B cell (primary cell): ENCODE measurements around the gene PAK6. TPM values are rescaled to one million over a fixed set of nuclear protein-coding genes. Genes with fewer than 3 reads are reported as not detected.

ENCODE experiments used
- ATAC-seq: fragments of 200-7000 bp; cut with Tn5 transposase; one replicate; pipeline ENCODE4 v1.10.0; 2021; ENCODE audit warnings: low read depth, mild to moderate bottlenecking, moderate number of reproducible peaks, moderate library complexity
- CTCF ChIA-PET: fragments of 350-600 bp; sonication (Branson Sonifier 250); formaldehyde crosslinking; loops from one replicate; lab custom pipeline; 2021; ENCODE audit warnings: antibody characterized with exemption, inconsistent platforms; lab: Charles Lee
- POLR2A ChIA-PET: fragments of 350-600 bp; sonication (Branson Sonifier 250); formaldehyde crosslinking; loops from one replicate; lab custom pipeline; 2021; ENCODE audit warnings: antibody characterized with exemption; lab: Charles Lee
- DNase-seq: peaks from one replicate; pipeline ENCODE4 v3.0.0; 2013
- H2AFZ ChIP-seq: 2 replicates; pipeline ENCODE4 v1.6.1; 2012; ENCODE audit warnings: mild to moderate bottlenecking, low read depth, low read length; ENCODE audit not compliant: insufficient read depth, poor library complexity, severe bottlenecking
- H3K27ac ChIP-seq, 2 donors: 1 replicate in 1 of 2; 2 replicates in 1 of 2; pipeline ENCODE4 v1.5.1; 2012 to 2013; ENCODE audit warnings: low read length in 2 of 2, mild to moderate bottlenecking in 2 of 2, moderate library complexity in 1 of 2
- H3K27me3 ChIP-seq, 4 experiments: fragments of 200-600 bp in 1 of 4; sonication (generic) in 1 of 4; replicated peaks in 1 of 4; 1 replicate in 2 of 4; 2 replicates in 2 of 4; pipeline versions ENCODE4 v1.6.1 to v1.7.0; 2013 to 2016; ENCODE audit warnings: low read length in 3 of 4, mild to moderate bottlenecking in 2 of 4, mixed read lengths in 1 of 4, moderate library complexity in 1 of 4; ENCODE audit not compliant: insufficient read depth in 4 of 4, control insufficient read depth in 3 of 4; ENCODE audit errors: control extremely low read depth in 1 of 4
- H3K36me3 ChIP-seq, 2 experiments: replicated peaks in 1 of 2; 1 replicate in 1 of 2; 2 replicates in 1 of 2; pipeline versions ENCODE4 v1.6.1 to v1.7.1; 2013; ENCODE audit warnings: low read length in 1 of 2; ENCODE audit not compliant: insufficient read depth in 2 of 2, control insufficient read depth in 1 of 2; ENCODE audit errors: control extremely low read depth in 1 of 2, extremely low read depth in 1 of 2
- H3K4me1 ChIP-seq, 2 donors: fragments of 200-600 bp in 1 of 2; sonication (generic) in 1 of 2; 1 replicate in 1 of 2; 2 replicates in 1 of 2; pipeline versions ENCODE4 v1.5.1 to v1.6.1; 2013 to 2017; ENCODE audit warnings: low read length in 2 of 2; ENCODE audit not compliant: control insufficient read depth in 2 of 2, insufficient read depth in 2 of 2
- H3K4me2 ChIP-seq: replicated peaks from 2 replicates; pipeline ENCODE3; 2012; ENCODE audit warnings: mild to moderate bottlenecking, low read depth, low read length; ENCODE audit not compliant: poor library complexity, severe bottlenecking
- H3K4me3 ChIP-seq, 5 experiments: fragments of 200-600 bp in 1 of 5; sonication (generic) in 1 of 5; 1 replicate in 3 of 5; 2 replicates in 2 of 5; pipeline versions ENCODE4 v1.5.1 to v1.7.0; 2011 to 2016; ENCODE audit warnings: low read length in 4 of 5, mild to moderate bottlenecking in 4 of 5, low read depth in 2 of 5, control low read depth in 1 of 5, moderate library complexity in 1 of 5; ENCODE audit not compliant: insufficient read depth in 1 of 5; ENCODE audit errors: control extremely low read depth in 1 of 5, extremely low read depth in 1 of 5
- H3K79me2 ChIP-seq: fragments of 200-600 bp; sonication (generic); one replicate; pipeline ENCODE4 v1.6.0; 2016; ENCODE audit warnings: low read length; ENCODE audit not compliant: control insufficient read depth, insufficient read depth
- H3K9ac ChIP-seq: fragments of 200-600 bp; sonication (generic); 2 replicates; pipeline ENCODE4 v1.6.1; 2017; ENCODE audit warnings: mild to moderate bottlenecking, low read length, moderate library complexity
- H3K9me3 ChIP-seq, 3 donors: one replicate each; pipeline versions ENCODE4 v1.6.1 to v1.7.1; 2013; ENCODE audit warnings: low read length in 2 of 3; ENCODE audit not compliant: control insufficient read depth in 2 of 3, insufficient read depth in 1 of 3; ENCODE audit errors: control extremely low read depth in 1 of 3
- H4K20me1 ChIP-seq: 2 replicates; pipeline ENCODE4 v1.6.0; 2012; ENCODE audit warnings: mild to moderate bottlenecking, low read length; ENCODE audit not compliant: insufficient read depth, control insufficient read depth, poor library complexity, severe bottlenecking
- H3K27ac Mint-ChIP-seq: one replicate; pipeline ENCODE4 v1.8.0; 2021; ENCODE audit warnings: mixed read lengths
- H3K27me3 Mint-ChIP-seq: one replicate; pipeline ENCODE4 v1.8.0; 2021; ENCODE audit warnings: mixed read lengths
- H3K4me1 Mint-ChIP-seq: one replicate; pipeline ENCODE4 v1.8.0; 2021; ENCODE audit warnings: mixed read lengths
- H3K4me3 Mint-ChIP-seq: one replicate; pipeline ENCODE4 v1.8.0; 2021; ENCODE audit warnings: mixed read lengths
- H3K9me3 Mint-ChIP-seq: one replicate; pipeline ENCODE4 v1.8.0; 2022; ENCODE audit warnings: mixed read lengths; ENCODE audit not compliant: insufficient read depth
- CTCF ChIP-seq: fragments of 200-600 bp; IDR thresholded peaks from one replicate; pipeline ENCODE4 v1.8.0; 2022; ENCODE audit warnings: antibody characterized with exemption, mild to moderate bottlenecking
- EZH2 ChIP-seq: IDR thresholded peaks from 2 replicates; pipeline ENCODE4 v1.6.1; 2012; ENCODE audit warnings: borderline replicate concordance, low read depth, mild to moderate bottlenecking, moderate library complexity, low read length; ENCODE audit not compliant: insufficient read depth, poor library complexity, severe bottlenecking
- WGBS: methylation state at CpG from one replicate; pipeline ENCODE4 v1.1.5; 2013; ENCODE audit warnings: missing lambda C conversion rate; ENCODE audit not compliant: insufficient coverage; 5-methylcytosine and 5-hydroxymethylcytosine counted together
- intact Hi-C: fragments of 100-400 bp; cut with micrococcal nuclease; formaldehyde crosslinking; loops from one replicate; pipeline ENCODE4 v1.10.0; 2022
- polyA plus RNA-seq: library from polyadenylated mRNA; depleted of rRNA; stranded (reverse); fragments of >200 nt; gene quantifications from 2 replicates; pipeline ENCODE4 v1.2.3, GENCODE V29; 2012
- total RNA-seq, 2 donors: library from RNA; stranded (reverse); fragments of 120-200 nt in 1 of 2; gene quantifications; 1 replicate in 1 of 2; 2 replicates in 1 of 2; pipeline versions ENCODE4 v1.2.3 to v1.2.4, GENCODE V29; 2013 to 2022

The PAK6 gene
- total and polyA plus RNA-seq, 2 donors (not counting 1 experiment from before 2014, with no cell fraction given): 0.45 to 1.2 TPM

- no peak for DNase-seq
- H3K9me3 ChIP-seq: peaks cover 0 to 6% (median 0%) of the 10 kb centered on the region in 3 donors
- peaks cover 27% of the 10 kb centered on the region for H3K27me3 Mint-ChIP-seq
- peak overlapping the region; percentile 77 for H2AFZ ChIP-seq
- peak overlapping the region; percentile 93 for H3K4me2 ChIP-seq
- CTCF ChIA-PET: interaction anchor here (1.0 to 1.5 kb wide), 2 partner anchors 12 to 27 kb away, joined by 3 read pairs; no protein-coding TSS in a partner anchor
- H3K4me1 Mint-ChIP-seq: peaks cover 10% of the 10 kb centered on the region
- 66% methylated on average over 27 of the region's 27 CpGs for WGBS
- H3K4me3 Mint-ChIP-seq: peak overlapping the region; percentile 41
- POLR2A ChIA-PET: no interaction called here
- H3K9ac ChIP-seq: peak overlapping the region; percentile 68
- H3K4me1 ChIP-seq: peaks cover 10 to 17% of the 10 kb centered on the region in 2 donors
- no peaks in the 10 kb centered on the region for H3K9me3 Mint-ChIP-seq
- H3K79me2 ChIP-seq: no peaks in the 10 kb centered on the region
- H3K27me3 ChIP-seq: peaks cover 0 to 35% (median 12%) of the 10 kb centered on the region in 4 experiments
- peak overlapping the region in 3 of 5 experiments; percentile 50 to 64 (median 58) for H3K4me3 ChIP-seq
- no peaks in the 10 kb centered on the region for H3K36me3 ChIP-seq
- H4K20me1 ChIP-seq: no peaks in the 10 kb centered on the region
- TF ChIP-seq EZH2 (no peak), CTCF (no peak)
- H3K27ac ChIP-seq: no peak overlapping the region
- intact Hi-C loops: no loop called here
- H3K27ac Mint-ChIP-seq: no peak overlapping the region
- ATAC-seq: no peak
Observed at GRCh38 chr15:40252141-40252437, 13.2 kb downstream of the PAK6 start.

DNA sequence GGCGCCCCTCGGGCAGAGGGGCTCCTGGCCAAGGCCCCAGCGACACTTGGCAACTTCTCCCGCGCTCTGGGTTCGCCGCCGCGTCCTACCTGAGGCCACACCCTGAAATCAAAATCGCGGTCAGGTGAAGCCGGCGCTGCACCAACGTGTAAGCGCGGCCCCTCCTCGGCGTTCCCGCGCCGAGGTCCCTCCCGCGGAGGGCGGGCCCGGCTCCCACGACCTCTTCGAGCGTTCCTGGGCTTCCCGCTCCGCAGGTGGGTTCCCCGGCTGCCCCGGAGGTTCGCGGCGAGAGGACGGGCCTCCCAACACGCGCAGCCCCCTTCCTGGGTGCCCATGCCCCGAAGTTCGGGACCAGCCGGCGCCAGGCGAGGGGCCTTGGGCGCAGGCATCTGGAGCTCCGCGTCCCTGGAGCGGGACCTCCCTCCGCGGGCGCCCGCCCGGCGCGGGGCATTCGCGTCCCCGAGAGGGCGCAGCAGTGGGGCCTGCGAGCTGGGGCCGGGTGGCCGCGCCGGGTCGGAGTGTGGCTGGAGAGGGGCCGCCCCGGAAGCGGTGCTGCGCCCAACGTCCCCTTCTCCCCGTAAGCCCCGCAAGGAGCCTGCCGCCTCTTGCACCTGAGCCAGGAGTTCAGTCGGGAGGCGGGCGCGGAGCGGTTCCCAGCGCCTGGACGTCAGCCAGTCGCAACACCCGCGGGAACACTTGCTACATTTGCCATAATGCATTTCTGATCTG lies 13.7 kb downstream of the PAK6 start:
- peak overlapping the region; percentile 93 for H3K4me2 ChIP-seq
- H3K27me3 Mint-ChIP-seq: peaks cover 27% of the 10 kb centered on the region
- peaks cover 0 to 35% (median 12%) of the 10 kb centered on the region in 4 experiments for H3K27me3 ChIP-seq
- no peak overlapping the region for H3K27ac ChIP-seq
- H3K4me3 ChIP-seq: peak overlapping the region in 4 of 5 experiments; percentile 37 to 64 (median 54)
- H3K4me1 ChIP-seq: peaks cover 10 to 17% of the 10 kb centered on the region in 2 donors
- H3K9ac ChIP-seq: peak overlapping the region; percentile 68
- H3K79me2 ChIP-seq: no peaks in the 10 kb centered on the region
- no peaks in the 10 kb centered on the region for H3K36me3 ChIP-seq
- H2AFZ ChIP-seq: peak overlapping the region; percentile 77
- peak overlapping the region; percentile 89 for H3K4me3 Mint-ChIP-seq
- H4K20me1 ChIP-seq: no peaks in the 10 kb centered on the region
- no peak for TF ChIP-seq EZH2
- POLR2A ChIA-PET: no interaction called here
- H3K27ac Mint-ChIP-seq: no peak overlapping the region
- H3K4me1 Mint-ChIP-seq: peaks cover 10% of the 10 kb centered on the region
- no peaks in the 10 kb centered on the region for H3K9me3 Mint-ChIP-seq
- 2% methylated on average over 82 of the region's 82 CpGs for WGBS
- peak; percentile 71 for ATAC-seq
- DNase-seq: peak; percentile 50
- intact Hi-C loops: no loop called here
- H3K9me3 ChIP-seq: peaks cover 0 to 6% (median 0%) of the 10 kb centered on the region in 3 donors
- CTCF ChIA-PET: interaction anchor here (1.0 to 1.5 kb wide), 2 partner anchors 12 to 26 kb away, joined by 3 read pairs; no protein-coding TSS in a partner anchor
